Astrocyte of the cerebellum (primary cell): ENCODE measurements around the gene RAB28.

ENCODE experiments used
- DNase-seq: peaks from one replicate; pipeline ENCODE4 v3.0.0-alpha.2; 2011; ENCODE audit warnings: low read depth
- H3K4me3 ChIP-seq: 2 replicates; pipeline ENCODE4 v1.5.1; 2011; ENCODE audit warnings: mild to moderate bottlenecking, low read depth, low read length, moderate library complexity
- in situ Hi-C: cut with HindIII; loops from 2 replicates; pipeline ENCODE4 v1.10.0; 2017; ENCODE audit warnings: low sequenced_read_pairs
- TF ChIP-seq, protein P1 (sequence below): IDR thresholded peaks from 2 replicates; pipeline ENCODE4 v1.5.1; 2012; ENCODE audit warnings: low read length, low read depth, moderate library complexity, mild to moderate bottlenecking; ENCODE audit errors: missing control alignments

Gene RAB28

DNA sequence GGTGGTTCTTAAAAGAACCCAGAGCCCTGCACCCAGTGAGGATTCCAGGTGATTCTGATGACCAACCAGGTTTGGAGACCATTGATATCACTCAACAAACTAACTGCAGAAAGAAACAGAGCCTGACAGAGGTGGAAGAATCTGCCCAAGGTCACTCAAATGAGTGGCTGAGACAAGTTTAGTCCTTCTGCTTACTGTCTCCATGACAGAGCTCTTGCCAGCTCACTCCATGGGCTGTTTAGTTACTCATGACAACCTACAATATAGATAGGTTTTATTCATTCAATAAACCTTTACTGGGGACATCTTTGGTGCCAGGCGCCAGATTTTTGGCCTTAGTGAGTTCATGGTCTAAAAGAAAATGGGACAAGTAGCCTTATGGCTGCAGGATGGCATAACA is 124.3 kb downstream of the RAB28 start:
- in situ Hi-C loops: no loop called here
- TF ChIP-seq, protein P1, sequence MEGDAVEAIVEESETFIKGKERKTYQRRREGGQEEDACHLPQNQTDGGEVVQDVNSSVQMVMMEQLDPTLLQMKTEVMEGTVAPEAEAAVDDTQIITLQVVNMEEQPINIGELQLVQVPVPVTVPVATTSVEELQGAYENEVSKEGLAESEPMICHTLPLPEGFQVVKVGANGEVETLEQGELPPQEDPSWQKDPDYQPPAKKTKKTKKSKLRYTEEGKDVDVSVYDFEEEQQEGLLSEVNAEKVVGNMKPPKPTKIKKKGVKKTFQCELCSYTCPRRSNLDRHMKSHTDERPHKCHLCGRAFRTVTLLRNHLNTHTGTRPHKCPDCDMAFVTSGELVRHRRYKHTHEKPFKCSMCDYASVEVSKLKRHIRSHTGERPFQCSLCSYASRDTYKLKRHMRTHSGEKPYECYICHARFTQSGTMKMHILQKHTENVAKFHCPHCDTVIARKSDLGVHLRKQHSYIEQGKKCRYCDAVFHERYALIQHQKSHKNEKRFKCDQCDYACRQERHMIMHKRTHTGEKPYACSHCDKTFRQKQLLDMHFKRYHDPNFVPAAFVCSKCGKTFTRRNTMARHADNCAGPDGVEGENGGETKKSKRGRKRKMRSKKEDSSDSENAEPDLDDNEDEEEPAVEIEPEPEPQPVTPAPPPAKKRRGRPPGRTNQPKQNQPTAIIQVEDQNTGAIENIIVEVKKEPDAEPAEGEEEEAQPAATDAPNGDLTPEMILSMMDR: no peak
- no peak for DNase-seq
- H3K4me3 ChIP-seq: no peak overlapping the region

DNA sequence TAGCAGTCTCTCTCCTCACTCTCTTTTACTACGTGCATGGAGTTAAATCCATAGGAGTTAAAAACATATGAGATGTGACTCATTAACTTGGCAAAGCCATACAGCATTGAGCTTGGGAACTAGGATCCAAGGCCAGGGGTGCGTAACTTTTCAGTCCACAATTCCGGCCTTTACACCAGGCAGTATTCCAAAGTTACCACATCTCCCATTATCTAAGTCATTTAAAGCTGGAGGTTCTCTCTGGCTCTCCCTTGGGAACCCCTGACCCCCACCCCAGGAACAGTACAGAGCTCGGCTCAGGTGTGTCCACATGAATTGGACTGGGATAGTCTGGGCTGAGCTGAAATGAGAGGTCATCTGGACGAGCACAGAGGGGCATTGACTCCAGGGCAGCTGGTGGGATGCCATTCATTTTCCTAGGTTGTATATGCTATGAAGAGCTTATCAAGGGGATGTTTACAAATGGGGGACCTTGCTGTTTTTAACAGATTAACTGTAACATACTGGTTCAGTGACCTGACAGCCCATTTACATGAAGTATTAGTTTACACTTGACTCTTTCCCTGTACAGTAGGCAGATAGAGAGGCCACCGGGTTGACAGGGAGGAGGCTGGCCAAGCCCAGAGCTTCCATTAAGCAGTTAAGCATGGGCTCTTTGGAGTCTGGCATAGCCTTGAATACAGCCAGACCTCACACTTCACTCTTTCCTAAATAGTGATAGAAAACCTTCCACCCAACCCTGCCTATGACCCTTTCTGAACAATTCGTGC is 128.8 kb downstream of the RAB28 start:
- in situ Hi-C loops: no loop called here
- DNase-seq: no peak
- TF ChIP-seq, protein P1: no peak
- H3K4me3 ChIP-seq: no peak overlapping the region

DNA sequence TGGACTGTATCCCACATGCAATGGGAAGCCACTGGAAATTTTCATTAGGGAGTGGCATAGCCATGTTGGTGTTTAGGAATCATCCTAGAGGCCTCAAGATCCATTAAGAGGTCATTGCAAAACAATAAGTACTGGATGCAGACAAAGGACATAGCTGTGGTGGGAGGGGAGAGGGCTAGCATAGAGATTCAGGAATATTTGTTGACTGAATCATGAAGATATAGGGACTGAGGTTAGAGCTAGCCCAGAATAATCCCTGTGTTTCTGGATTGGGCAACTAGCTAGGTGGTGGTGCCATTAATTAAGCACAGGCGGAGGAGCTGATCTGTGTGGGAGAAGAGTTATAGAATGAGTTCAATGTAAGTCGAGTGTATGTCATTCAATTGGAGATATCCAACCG is 135.0 kb downstream of the RAB28 start:
- H3K4me3 ChIP-seq: no peak overlapping the region
- in situ Hi-C loops: no loop called here
- DNase-seq: no peak
- TF ChIP-seq, protein P1: no peak

DNA sequence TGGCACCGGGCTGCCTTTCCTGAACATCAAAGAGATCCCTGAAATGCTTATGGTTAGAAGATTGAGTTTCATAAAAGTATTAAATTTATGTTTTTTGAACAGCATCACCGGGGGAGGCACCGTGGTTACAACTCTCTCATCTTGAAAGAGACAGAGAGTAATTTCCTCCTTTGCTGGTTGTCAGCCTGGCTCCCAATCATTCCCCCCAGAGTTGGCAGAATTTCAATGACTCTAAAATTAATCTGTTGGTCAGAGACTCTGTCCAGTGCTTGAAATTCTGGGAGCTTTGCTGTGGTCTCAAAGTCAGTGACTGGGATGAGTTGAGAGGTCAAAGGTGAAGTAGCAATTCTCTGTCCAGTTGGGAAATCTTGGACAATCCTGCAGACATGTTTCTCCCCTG is 135.9 kb downstream of the RAB28 start:
- in situ Hi-C loops: no loop called here
- TF ChIP-seq, protein P1: no peak
- H3K4me3 ChIP-seq: no peak overlapping the region
- no peak for DNase-seq

DNA sequence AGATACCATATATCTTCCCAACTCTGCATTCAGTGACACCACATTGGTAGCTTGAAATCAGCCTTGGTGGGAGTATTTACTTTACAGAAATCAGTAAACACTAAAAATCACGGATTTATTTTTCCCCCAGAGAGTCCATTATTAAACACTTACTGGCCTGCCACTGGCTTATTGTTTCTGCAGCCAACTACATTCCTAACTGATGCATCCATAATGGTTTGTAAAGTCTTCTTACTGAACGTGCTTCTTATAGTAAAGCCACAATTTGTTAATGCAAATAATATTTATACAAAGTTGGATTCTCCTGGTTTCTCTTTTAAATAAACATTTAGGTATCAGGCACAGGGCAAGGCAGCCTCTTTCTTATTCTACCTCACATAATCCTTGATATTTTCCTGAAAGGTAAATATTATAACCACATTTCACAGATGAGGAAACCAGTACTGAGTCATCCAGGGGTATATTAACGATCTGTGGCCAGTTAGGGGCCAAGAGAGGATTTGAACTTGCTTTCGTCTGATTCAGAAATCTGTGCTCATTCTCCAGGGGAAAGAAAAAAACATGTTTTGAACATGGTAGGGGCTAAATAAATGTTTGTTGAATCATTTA is 136.5 kb downstream of the RAB28 start:
- in situ Hi-C loops: no loop called here
- DNase-seq: no peak

DNA sequence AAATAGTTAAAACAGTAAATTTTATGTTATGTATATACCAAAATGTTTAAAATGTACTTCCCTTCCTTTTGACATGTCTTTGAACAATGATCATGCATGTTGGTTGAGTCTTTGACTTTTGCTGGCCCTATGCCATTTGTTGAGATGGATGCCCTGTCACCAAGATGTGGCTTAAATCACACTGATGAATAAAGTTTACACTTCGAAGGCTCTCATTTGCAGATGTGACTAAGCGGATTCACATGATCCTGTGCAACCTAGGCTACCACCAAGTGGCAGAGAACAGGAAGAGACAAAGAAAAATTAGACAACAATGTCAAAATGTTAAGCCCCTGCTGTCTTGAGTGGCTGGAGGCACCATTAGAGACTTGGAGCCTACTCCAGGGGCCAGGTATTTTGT is 139.9 kb downstream of the RAB28 start:
- no peak for DNase-seq
- no peak overlapping the region for H3K4me3 ChIP-seq
- in situ Hi-C loops: no loop called here
- TF ChIP-seq, protein P1: no peak

More for the DNA sequence above, 136.5 kb downstream of the RAB28 start:
- H3K4me3 ChIP-seq: no peak overlapping the region
- TF ChIP-seq, protein P1: no peak
